GM23338 (cell line): Measurements from ENCODE around the gene EIF2D. TPM values are rescaled to one million over a fixed set of nuclear protein-coding genes. Genes with fewer than 3 reads are reported as not detected.

ENCODE experiments used
- ATAC-seq: fragments of 200-7000 bp; cut with Tn5 transposase; 3 replicates; pipeline ENCODE4 v1.9.1; 2020
- DNase-seq: peaks from one replicate; pipeline ENCODE4 v3.0.0-alpha.2; 2015; ENCODE audit warnings: low spot score
- H2AFZ ChIP-seq: fragments of 200-600 bp; sonication (generic); 2 replicates; pipeline ENCODE4 v1.8.0; 2016; ENCODE audit warnings: antibody characterized with exemption, mild to moderate bottlenecking, moderate library complexity
- H3F3A ChIP-seq: fragments of 200-600 bp; sonication (generic); replicated peaks from 2 replicates; pipeline ENCODE4 v1.8.0; 2017; ENCODE audit warnings: antibody characterized with exemption, mixed run types, low read depth
- H3K27ac ChIP-seq: fragments of 200-600 bp; sonication (generic); 2 replicates; pipeline ENCODE4 v1.6.1; 2016; ENCODE audit warnings: low read depth
- H3K27me3 ChIP-seq: fragments of 200-600 bp; sonication (generic); 2 replicates; pipeline ENCODE4 v1.8.0; 2016; ENCODE audit warnings: mild to moderate bottlenecking, mixed run types, moderate library complexity; ENCODE audit not compliant: insufficient read depth
- H3K36me3 ChIP-seq: fragments of 200-600 bp; sonication (generic); 2 replicates; pipeline ENCODE4 v1.8.0; 2016; ENCODE audit warnings: mild to moderate bottlenecking; ENCODE audit not compliant: insufficient read depth
- H3K4me1 ChIP-seq: fragments of 200-600 bp; sonication (generic); 2 replicates; pipeline ENCODE4 v1.8.0; 2016; ENCODE audit warnings: mild to moderate bottlenecking, moderate library complexity; ENCODE audit not compliant: insufficient read depth
- H3K4me2 ChIP-seq: fragments of 200-600 bp; sonication (generic); 2 replicates; pipeline ENCODE4 v1.7.1; 2017; ENCODE audit warnings: mixed run types
- H3K4me3 ChIP-seq: fragments of 200-600 bp; sonication (generic); 2 replicates; pipeline ENCODE4 v1.6.1; 2016; ENCODE audit warnings: mixed run types
- H3K79me2 ChIP-seq: fragments of 200-600 bp; sonication (generic); replicated peaks from 2 replicates; pipeline ENCODE4 v1.8.0; 2017; ENCODE audit warnings: mild to moderate bottlenecking; ENCODE audit not compliant: insufficient read depth
- H3K9me2 ChIP-seq: fragments of 200-600 bp; sonication (generic); 2 replicates; pipeline ENCODE4 v1.8.0; 2017; ENCODE audit not compliant: insufficient read depth
- H4K20me1 ChIP-seq: fragments of 200-600 bp; sonication (generic); replicated peaks from 2 replicates; pipeline ENCODE4 v1.8.0; 2017; ENCODE audit warnings: mild to moderate bottlenecking; ENCODE audit not compliant: insufficient read depth
- H3K27ac Mint-ChIP-seq: 2 replicates; pipeline ENCODE4 v1.8.0; 2020; ENCODE audit warnings: inconsistent platforms, mild to moderate bottlenecking, moderate library complexity, mixed read lengths
- H3K27me3 Mint-ChIP-seq: 3 replicates; pipeline ENCODE4 v1.8.0; 2022; ENCODE audit warnings: low read depth, mild to moderate bottlenecking, moderate library complexity, mixed read lengths, inconsistent platforms; ENCODE audit not compliant: insufficient read depth, poor library complexity
- H3K36me3 Mint-ChIP-seq: 3 replicates; pipeline ENCODE4 v1.8.0; 2021; ENCODE audit warnings: low read depth, mild to moderate bottlenecking, inconsistent platforms, moderate library complexity, mixed read lengths
- H3K4me1 Mint-ChIP-seq: 3 replicates; pipeline ENCODE4 v1.8.0; 2020; ENCODE audit warnings: mild to moderate bottlenecking, inconsistent platforms, mixed read lengths
- H3K4me3 Mint-ChIP-seq: 3 replicates; pipeline ENCODE4 v1.8.0; 2021; ENCODE audit warnings: moderate library complexity, mild to moderate bottlenecking, inconsistent platforms, mixed read lengths
- H3K9me3 Mint-ChIP-seq: 3 replicates; pipeline ENCODE4 v1.8.0; 2020; ENCODE audit warnings: moderate library complexity, mild to moderate bottlenecking, inconsistent platforms, mixed read lengths
- CTCF ChIP-seq, 2 experiments: fragments of 200-600 bp in 1 of 2; sonication (generic) in 1 of 2; conservative IDR thresholded peaks; 2 replicates each; pipeline versions ENCODE4 v1.5.1 to v1.6.1; 2016 to 2017; ENCODE audit warnings: antibody characterized with exemption in 2 of 2, low read depth in 2 of 2, mild to moderate bottlenecking in 2 of 2, moderate library complexity in 1 of 2
- JUNB ChIP-seq: IDR thresholded peaks from one replicate; pipeline ENCODE4 v1.6.1; 2016; ENCODE audit warnings: antibody characterized with exemption; ENCODE audit not compliant: unreplicated experiment
- STAT1 ChIP-seq: IDR thresholded peaks from one replicate; pipeline ENCODE4 v1.6.1; 2016; ENCODE audit warnings: antibody characterized with exemption; ENCODE audit not compliant: unreplicated experiment
- ZNF114 ChIP-seq: fragments of 250-450 bp; sonication (Bioruptor Pico); IDR thresholded peaks from 2 replicates; pipeline ENCODE4 v1.5.0; 2020; ENCODE audit warnings: mild to moderate bottlenecking, moderate library complexity
- ZNF462 ChIP-seq: fragments of 250-450 bp; sonication (Bioruptor Pico); IDR thresholded peaks from 2 replicates; pipeline ENCODE4 v1.5.0; 2020; ENCODE audit warnings: mild to moderate bottlenecking, moderate library complexity
- polyA plus RNA-seq: library from polyadenylated mRNA; unstranded; fragments of >200 nt; fragmentation: Nextera tagmentation; extraction: Ambion mirVana; gene quantifications from 2 replicates; pipeline ENCODE4 v1.2.1, GENCODE V29; 2016
- total RNA-seq: library from RNA; depleted of rRNA; stranded (reverse); fragments of >200 nt; shearing (Covaris generic); gene quantifications from 2 replicates; pipeline ENCODE4 v1.2.3, GENCODE V29; 2014
- TF ChIP-seq, protein P1 (sequence below): IDR thresholded peaks from 2 replicates; pipeline ENCODE4 v1.6.1; 2016; ENCODE audit warnings: antibody characterized with exemption

The EIF2D gene
- total and polyA plus RNA-seq, 2 experiments from 2014 or later: 25.1 to 34.8 TPM

GRCh38 chr1:206606867-206607266 is 5.4 kb downstream of the EIF2D start:
- Histone ChIP-seq H3K27ac (no peak overlapping the region), H3K4me2 (no peak overlapping the region), H3K36me3 (peaks cover 4% of the 10 kb centered on the region; the same call in 1 of the 2 replicates), H3K27me3 (no peaks in the 10 kb centered on the region), H3K4me3 (no peak overlapping the region), H3K9me2 (no peaks in the 10 kb centered on the region), H2AFZ (no peak overlapping the region), H3F3A (peaks cover under 1% of the 10 kb centered on the region; the same call in 1 of the 2 replicates), H4K20me1 (no peaks in the 10 kb centered on the region), H3K4me1 (peaks cover 5% of the 10 kb centered on the region; the same call in 1 of the 2 replicates), H3K79me2 (peaks cover 8% of the 10 kb centered on the region; the same call in 1 of the 2 replicates)
- no peak for TF ChIP-seq STAT1
- TF ChIP-seq CTCF (conservative IDR thresholded peaks at IDR 0.05; ENCODE audit: low read depth in 2 of 2): peak; percentile 57 to 68
- Mint-ChIP-seq H3K4me1 (peaks cover 8% of the 10 kb centered on the region; the same call in 2 of the 3 replicates), H3K36me3 (peaks cover 27% of the 10 kb centered on the region; the same call in 2 of the 3 replicates), H3K27me3 (no peaks in the 10 kb centered on the region), H3K9me3 (no peaks in the 10 kb centered on the region), H3K27ac (no peak overlapping the region), H3K4me3 (no peak overlapping the region)
- ATAC-seq (peak; percentile 77), DNase-seq (peak; percentile 70)

- TF ChIP-seq, protein P1, sequence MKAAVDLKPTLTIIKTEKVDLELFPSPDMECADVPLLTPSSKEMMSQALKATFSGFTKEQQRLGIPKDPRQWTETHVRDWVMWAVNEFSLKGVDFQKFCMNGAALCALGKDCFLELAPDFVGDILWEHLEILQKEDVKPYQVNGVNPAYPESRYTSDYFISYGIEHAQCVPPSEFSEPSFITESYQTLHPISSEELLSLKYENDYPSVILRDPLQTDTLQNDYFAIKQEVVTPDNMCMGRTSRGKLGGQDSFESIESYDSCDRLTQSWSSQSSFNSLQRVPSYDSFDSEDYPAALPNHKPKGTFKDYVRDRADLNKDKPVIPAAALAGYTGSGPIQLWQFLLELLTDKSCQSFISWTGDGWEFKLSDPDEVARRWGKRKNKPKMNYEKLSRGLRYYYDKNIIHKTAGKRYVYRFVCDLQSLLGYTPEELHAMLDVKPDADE: no peak
- TF ChIP-seq JUNB (no peak), ZNF462 (no peak), ZNF114 (CRISPR knock-in tag) (no peak)
- Histone ChIP-seq H3K79me2 (no peaks in the 10 kb centered on the region), H3F3A (no peaks in the 10 kb centered on the region), H3K36me3 (peaks cover 4% of the 10 kb centered on the region; the same call in 1 of the 2 replicates), H3K4me3 (no peak overlapping the region), H3K27me3 (no peaks in the 10 kb centered on the region), H3K9me2 (no peaks in the 10 kb centered on the region), H2AFZ (no peak overlapping the region), H3K27ac (no peak overlapping the region), H3K4me1 (no peaks in the 10 kb centered on the region), H3K4me2 (no peak overlapping the region), H4K20me1 (no peaks in the 10 kb centered on the region)
- H3K4me3 Mint-ChIP-seq: no peak overlapping the region
- H3K4me1 Mint-ChIP-seq: no peaks in the 10 kb centered on the region
- H3K36me3 Mint-ChIP-seq: peaks cover 25% of the 10 kb centered on the region; the same call in 2 of the 3 replicates
- DNase-seq (no peak), ATAC-seq (no peak)
- no peak overlapping the region for H3K27ac Mint-ChIP-seq
- no peaks in the 10 kb centered on the region for H3K27me3 Mint-ChIP-seq
- no peaks in the 10 kb centered on the region for H3K9me3 Mint-ChIP-seq
Measured at GRCh38 chr1:206604861-206605260, 7.4 kb downstream of the EIF2D start.
